GM12865 (cell line): Measurements from ENCODE around the gene MXRA7.

ENCODE experiments used
- DNase-seq: peaks from one replicate; pipeline ENCODE4 v3.0.0; 2010; ENCODE audit warnings: low read depth
- H3K4me3 ChIP-seq: 2 replicates; pipeline ENCODE4 v1.5.1; 2011; ENCODE audit warnings: mild to moderate bottlenecking, low read depth, low read length, control low read depth
- CTCF ChIP-seq: IDR thresholded peaks from 2 replicates; pipeline ENCODE4 v1.5.1; 2011; ENCODE audit warnings: low read length, control low read depth, low read depth, inconsistent platforms; ENCODE audit not compliant: insufficient read depth; ENCODE audit errors: missing control alignments

MXRA7 gene

GRCh38 chr17:76672270-76672851, 38.4 kb downstream of the MXRA7 start:
- no peak for TF ChIP-seq CTCF
- peak; percentile 29 for DNase-seq
- H3K4me3 ChIP-seq = peak overlapping the region; percentile 69

- peak overlapping the region; percentile 69 for H3K4me3 ChIP-seq
- DNase-seq = no peak
- no peak for TF ChIP-seq CTCF
Measured at GRCh38 chr17:76671912-76672262, 38.9 kb downstream of the MXRA7 start.

- no peak for TF ChIP-seq CTCF
- DNase-seq = peak; percentile 100
- H3K4me3 ChIP-seq = peak overlapping the region; percentile 69
Measured at GRCh38 chr17:76671123-76671911, 39.4 kb downstream of the MXRA7 start.

GRCh38 chr17:76670718-76671122, 40.0 kb downstream of the MXRA7 start:
- no peak for TF ChIP-seq CTCF
- DNase-seq = no peak
- H3K4me3 ChIP-seq = no peak overlapping the region

GRCh38 chr17:76670020-76670717, 40.6 kb downstream of the MXRA7 start:
- DNase-seq = no peak
- no peak for TF ChIP-seq CTCF

GRCh38 chr17:76667786-76668453, 42.8 kb downstream of the MXRA7 start:
- no peak for TF ChIP-seq CTCF
- no peak for DNase-seq
- no peak overlapping the region for H3K4me3 ChIP-seq

More at GRCh38 chr17:76670020-76670717, 40.6 kb downstream of the MXRA7 start:
- no peak overlapping the region for H3K4me3 ChIP-seq
